ENCODE data around the gene LLGL2. TPM values are rescaled to one million over a fixed set of nuclear protein-coding genes. Genes with fewer than 3 reads are reported as not detected.
A peak's percentile ranks its signal among the peaks of the same experiment; 100 is the strongest.

Gene LLGL2
- total RNA-seq, 4 donors from 2014 or later: 6.1 to 12.3 (median 9.1) TPM

DNA sequence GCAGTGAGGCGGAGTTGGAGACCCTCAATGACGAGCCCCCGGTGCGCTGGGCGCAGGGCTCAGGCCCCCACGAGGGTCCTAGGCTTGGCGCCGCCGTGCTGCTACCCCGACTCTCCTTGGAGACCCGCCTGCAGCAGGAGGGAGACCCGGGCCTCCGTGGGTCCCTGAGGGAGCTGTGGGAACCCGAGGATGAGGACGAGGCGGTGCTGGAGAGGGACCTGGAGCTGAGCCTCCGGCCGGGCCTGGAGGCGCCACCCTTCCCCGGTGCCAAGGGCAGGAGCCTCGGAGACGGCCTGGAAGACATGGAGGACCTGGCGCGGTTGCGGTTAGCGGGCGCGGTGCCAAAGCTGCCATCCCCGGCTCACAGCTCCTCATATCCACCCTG, 64.4 kb downstream of the LLGL2 start:
- Histone ChIP-seq H3K4me1 (peaks cover 15 to 37% (median 34%) of the 10 kb centered on the region in 4 donors), H3K36me3 (peaks cover 0 to 8% (median 0%) of the 10 kb centered on the region in 4 donors), H3K4me3 (peak overlapping the region; percentile 62 to 79 (median 68)), H3K27ac (replicated peaks in 1 of 4) (peak overlapping the region; percentile 86 to 95 (median 90)), H3K9me3 (no peaks in the 10 kb centered on the region), H3K27me3 (peaks cover 0 to 11% (median 5%) of the 10 kb centered on the region in 4 donors)
- 66% methylated on average over 14 of the region's 29 CpGs for WGBS
- no peak for DNase-seq (ENCODE audit: extremely low spot score)
- TF ChIP-seq EP300 (IDR thresholded peaks at IDR 0.05) (no peak), POLR2A (IDR thresholded peaks at IDR 0.05; ENCODE audit: low read depth) (no peak), POLR2AphosphoS5 (IDR thresholded peaks at IDR 0.05) (no peak)
- TF ChIP-seq, protein P1, sequence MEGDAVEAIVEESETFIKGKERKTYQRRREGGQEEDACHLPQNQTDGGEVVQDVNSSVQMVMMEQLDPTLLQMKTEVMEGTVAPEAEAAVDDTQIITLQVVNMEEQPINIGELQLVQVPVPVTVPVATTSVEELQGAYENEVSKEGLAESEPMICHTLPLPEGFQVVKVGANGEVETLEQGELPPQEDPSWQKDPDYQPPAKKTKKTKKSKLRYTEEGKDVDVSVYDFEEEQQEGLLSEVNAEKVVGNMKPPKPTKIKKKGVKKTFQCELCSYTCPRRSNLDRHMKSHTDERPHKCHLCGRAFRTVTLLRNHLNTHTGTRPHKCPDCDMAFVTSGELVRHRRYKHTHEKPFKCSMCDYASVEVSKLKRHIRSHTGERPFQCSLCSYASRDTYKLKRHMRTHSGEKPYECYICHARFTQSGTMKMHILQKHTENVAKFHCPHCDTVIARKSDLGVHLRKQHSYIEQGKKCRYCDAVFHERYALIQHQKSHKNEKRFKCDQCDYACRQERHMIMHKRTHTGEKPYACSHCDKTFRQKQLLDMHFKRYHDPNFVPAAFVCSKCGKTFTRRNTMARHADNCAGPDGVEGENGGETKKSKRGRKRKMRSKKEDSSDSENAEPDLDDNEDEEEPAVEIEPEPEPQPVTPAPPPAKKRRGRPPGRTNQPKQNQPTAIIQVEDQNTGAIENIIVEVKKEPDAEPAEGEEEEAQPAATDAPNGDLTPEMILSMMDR (IDR thresholded peaks at IDR 0.05): no peak
- intact Hi-C loops (cut with DNase I): loop anchor here (2.0 to 10.0 kb wide), 4 partner anchors 42 to 265 kb away; partner anchors contain the start of genes CASKIN2, SMIM5 and TSEN54

DNA sequence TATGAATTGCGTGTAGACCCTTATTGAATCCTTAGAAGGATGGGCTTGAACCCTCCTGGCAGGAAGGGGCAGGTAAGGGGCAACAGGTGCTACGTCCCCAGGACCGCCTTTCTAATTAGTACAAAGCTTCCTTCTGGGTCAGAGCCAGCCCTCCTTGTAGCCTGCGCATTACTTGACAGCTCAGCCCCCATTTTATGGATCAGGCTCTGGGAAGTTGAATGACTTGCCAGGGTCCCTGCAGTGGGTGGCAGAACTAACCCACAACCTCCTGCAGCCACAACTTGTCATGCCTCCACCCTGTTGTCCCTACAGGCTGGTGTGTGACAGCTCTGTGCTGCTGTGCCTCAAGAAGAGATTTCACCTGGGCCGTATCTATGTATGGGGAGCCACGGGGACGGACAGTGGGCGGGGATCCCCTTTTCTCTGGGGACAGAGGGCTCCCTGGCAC, 64.8 kb downstream of the LLGL2 start:
- no peak for DNase-seq (ENCODE audit: extremely low spot score)
- intact Hi-C loops (cut with DNase I): loop anchor here (5.0 kb wide), 1 partner anchor 73 kb away; the partner anchor contains the start of genes CASKIN2 and TSEN54
- H3K27me3 ChIP-seq: peaks cover 0 to 11% (median 5%) of the 10 kb centered on the region in 4 donors
- WGBS: 88% methylated on average over 7 of the region's 8 CpGs
- H3K9me3 ChIP-seq: no peaks in the 10 kb centered on the region
- peak overlapping the region in 1 of 4 donors; percentile 88 for H3K27ac ChIP-seq (replicated peaks in 1 of 4)
- H3K4me3 ChIP-seq: peak overlapping the region in 1 of 4 donors; percentile 79
- peaks cover 0 to 8% (median 0%) of the 10 kb centered on the region in 4 donors for H3K36me3 ChIP-seq
- TF ChIP-seq POLR2AphosphoS5 (IDR thresholded peaks at IDR 0.05) (no peak), POLR2A (IDR thresholded peaks at IDR 0.05; ENCODE audit: low read depth) (no peak), EP300 (IDR thresholded peaks at IDR 0.05) (no peak)
- TF ChIP-seq, protein P1 (IDR thresholded peaks at IDR 0.05): no peak
- H3K4me1 ChIP-seq: peaks cover 15 to 37% (median 34%) of the 10 kb centered on the region in 4 donors

DNA sequence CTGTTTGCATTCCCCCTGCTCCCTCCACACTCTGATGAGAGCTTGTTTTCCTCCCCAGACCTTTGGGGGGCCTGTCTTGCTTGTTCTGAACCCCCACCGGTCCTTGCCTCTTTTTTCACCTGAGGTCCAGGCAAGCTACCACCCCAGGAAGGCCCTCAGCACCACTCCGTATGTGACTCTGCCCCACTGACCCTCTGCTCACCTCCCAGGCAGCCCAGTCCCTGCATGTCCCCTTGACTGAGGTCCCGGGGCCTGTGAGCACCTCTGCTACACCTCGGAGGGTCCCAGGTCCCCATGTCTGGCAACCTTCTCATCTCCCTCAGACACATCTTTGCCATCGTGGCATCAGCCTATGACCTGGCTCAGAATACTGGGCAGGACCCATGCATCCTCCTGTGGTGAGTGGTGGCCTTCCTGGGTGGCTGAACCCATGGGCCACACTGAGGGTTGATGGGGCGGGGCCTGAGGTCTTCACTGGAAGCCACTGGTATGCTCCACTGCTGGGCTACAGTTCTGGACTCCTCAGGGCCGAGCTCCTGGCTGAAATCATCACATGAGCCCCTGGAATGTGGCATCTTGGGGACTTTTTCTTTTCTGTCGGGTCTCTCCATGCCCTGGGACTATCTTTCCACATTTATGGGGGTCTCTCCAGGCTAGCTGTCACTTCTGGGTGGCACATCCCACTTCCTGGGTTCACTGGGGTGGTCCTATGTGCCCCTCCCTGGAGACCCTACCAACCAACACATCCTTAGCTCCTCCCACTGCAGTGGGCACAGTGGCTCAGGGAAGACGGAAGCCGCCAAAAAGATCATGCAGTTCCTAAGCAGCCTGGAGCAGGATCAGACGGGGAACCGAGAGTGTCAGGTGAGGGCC, 65.6 kb downstream of the LLGL2 start:
- no peaks in the 10 kb centered on the region for H3K9me3 ChIP-seq
- no peak for TF ChIP-seq EP300 (IDR thresholded peaks at IDR 0.05)
- TF ChIP-seq, protein P1 (IDR thresholded peaks at IDR 0.05): no peak
- TF ChIP-seq POLR2AphosphoS5 (IDR thresholded peaks at IDR 0.05): no peak
- TF ChIP-seq POLR2A (IDR thresholded peaks at IDR 0.05; ENCODE audit: low read depth): no peak
- H3K27ac ChIP-seq (replicated peaks in 1 of 4): no peak overlapping the region
- WGBS: 92% methylated on average over 12 of the region's 12 CpGs
- intact Hi-C loops (cut with DNase I): loop anchor here (5.0 kb wide), 1 partner anchor 74 kb away; the partner anchor contains the start of genes CASKIN2 and TSEN54
- H3K4me1 ChIP-seq: peaks cover 15 to 37% (median 34%) of the 10 kb centered on the region in 4 donors
- no peak overlapping the region for H3K4me3 ChIP-seq
- H3K27me3 ChIP-seq: peaks cover 0 to 11% (median 5%) of the 10 kb centered on the region in 4 donors
- no peak for DNase-seq (ENCODE audit: extremely low spot score)
- H3K36me3 ChIP-seq: peaks cover 0 to 8% (median 0%) of the 10 kb centered on the region in 4 donors

DNA sequence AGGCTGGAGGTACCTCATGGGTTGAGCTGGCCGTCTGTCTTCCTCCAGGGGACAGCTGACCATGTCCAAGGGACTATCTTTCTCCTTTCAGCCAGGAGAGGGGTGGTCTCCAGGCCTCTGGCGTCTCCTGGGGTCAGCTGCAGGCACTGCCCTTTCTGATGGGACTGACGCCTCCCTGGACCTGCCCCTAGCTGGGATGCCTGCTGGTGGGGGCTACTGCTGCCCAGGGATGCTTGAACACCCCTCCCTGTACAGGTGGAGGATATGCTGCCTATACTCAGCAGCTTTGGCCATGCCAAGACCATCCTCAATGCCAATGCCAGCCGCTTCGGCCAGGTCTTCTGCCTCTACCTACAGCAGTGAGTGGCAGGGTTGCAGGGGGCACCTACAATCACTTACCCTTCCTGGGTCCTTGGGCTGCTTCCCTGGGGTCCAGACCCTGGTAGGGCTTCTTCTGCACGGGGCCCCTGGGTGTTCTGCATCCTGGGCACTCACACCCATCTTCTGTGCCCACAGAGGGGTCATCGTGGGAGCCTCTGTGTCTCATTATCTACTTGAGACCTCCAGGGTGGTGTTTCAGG, 66.3 kb downstream of the LLGL2 start:
- WGBS: 89% methylated on average over 5 of the region's 7 CpGs
- Histone ChIP-seq H3K4me3 (no peak overlapping the region), H3K9me3 (no peaks in the 10 kb centered on the region), H3K36me3 (peaks cover 0 to 8% (median 3%) of the 10 kb centered on the region in 4 donors), H3K4me1 (peaks cover 15 to 37% (median 34%) of the 10 kb centered on the region in 4 donors), H3K27me3 (peaks cover 0 to 11% (median 5%) of the 10 kb centered on the region in 4 donors), H3K27ac (replicated peaks in 1 of 4) (no peak overlapping the region)
- TF ChIP-seq, protein P1 (IDR thresholded peaks at IDR 0.05): no peak
- no peak for TF ChIP-seq EP300 (IDR thresholded peaks at IDR 0.05)
- TF ChIP-seq POLR2A (IDR thresholded peaks at IDR 0.05; ENCODE audit: low read depth): no peak
- no peak for TF ChIP-seq POLR2AphosphoS5 (IDR thresholded peaks at IDR 0.05)
- intact Hi-C loops (cut with DNase I): loop anchor here (5.0 kb wide), 1 partner anchor 75 kb away; the partner anchor contains the start of genes CASKIN2 and TSEN54
- DNase-seq (ENCODE audit: extremely low spot score): no peak
